Ecto neural progenitor cell (in vitro differentiated cells): ENCODE results near the gene GOPC.

ENCODE experiments used
- DNase-seq: peaks from one replicate; pipeline ENCODE4 v3.0.0-alpha.2; 2018; ENCODE audit warnings: low spot score

Gene GOPC

GRCh38 chr6:117595099-117595923 lies 7.0 kb downstream of the GOPC start:
- DNase-seq, result no peak

GRCh38 chr6:117592983-117593759 lies 9.1 kb downstream of the GOPC start:
- no peak for DNase-seq

GRCh38 chr6:117591405-117591804 lies 10.9 kb downstream of the GOPC start:
- DNase-seq, result no peak

- no peak for DNase-seq
Observed at GRCh38 chr6:117590447-117590846, 11.9 kb downstream of the GOPC start.

- DNase-seq, result no peak
Observed at GRCh38 chr6:117585647-117586046, 16.7 kb downstream of the GOPC start.

- no peak for DNase-seq
Observed at GRCh38 chr6:117574198-117574597, 28.1 kb downstream of the GOPC start.

- no peak for DNase-seq
Observed at GRCh38 chr6:117573006-117573680, 29.2 kb downstream of the GOPC start.

GRCh38 chr6:117568831-117569410 lies 33.4 kb downstream of the GOPC start:
- DNase-seq, result no peak

GRCh38 chr6:117568247-117568646 lies 34.1 kb downstream of the GOPC start:
- no peak for DNase-seq

GRCh38 chr6:117564681-117565080 lies 37.6 kb downstream of the GOPC start:
- no peak for DNase-seq

GRCh38 chr6:117561128-117561527 lies 41.2 kb downstream of the GOPC start:
- no peak for DNase-seq

- DNase-seq, result no peak
Observed at GRCh38 chr6:117559299-117559698, 43.0 kb downstream of the GOPC start.

GRCh38 chr6:117558818-117559217 lies 43.5 kb downstream of the GOPC start:
- DNase-seq, result no peak

- no peak for DNase-seq
Observed at GRCh38 chr6:117557951-117558350, 44.4 kb downstream of the GOPC start.

- DNase-seq, result peak; percentile 53
Observed at GRCh38 chr6:117555882-117556498, 46.3 kb downstream of the GOPC start.

GRCh38 chr6:117555262-117555849 lies 47.0 kb downstream of the GOPC start:
- DNase-seq, result no peak

GRCh38 chr6:117553142-117553541 lies 49.2 kb downstream of the GOPC start:
- no peak for DNase-seq

- no peak for DNase-seq
Observed at GRCh38 chr6:117552618-117553017, 49.7 kb downstream of the GOPC start.

GRCh38 chr6:117550618-117551242 lies 51.6 kb downstream of the GOPC start:
- no peak for DNase-seq

GRCh38 chr6:117550078-117550600 lies 52.2 kb downstream of the GOPC start:
- DNase-seq, result no peak

GRCh38 chr6:117549611-117550010 lies 52.7 kb downstream of the GOPC start:
- DNase-seq, result no peak
